Measurements from ENCODE around the gene PTPRE. TPM values are rescaled to one million over a fixed set of nuclear protein-coding genes. Genes with fewer than 3 reads are reported as not detected.

Gene PTPRE
- total RNA-seq, 1 experiment from 2014 or later, result 0.70 TPM

- Histone ChIP-seq H4K91ac (ENCODE audit: insufficient read length, low read depth, low read length) (no peak overlapping the region), H3K79me2 (ENCODE audit: insufficient read depth, low read length) (no peaks in the 10 kb centered on the region), H3K18ac (ENCODE audit: insufficient read length, low read depth, low read length) (no peak overlapping the region), H2BK120ac (ENCODE audit: low read depth, low read length, poor library complexity, severe bottlenecking) (no peak overlapping the region), H4K5ac (ENCODE audit: insufficient read length, low read depth, low read length) (no peak overlapping the region), H3K14ac (ENCODE audit: insufficient read depth, low read length) (no peak overlapping the region), H2BK20ac (ENCODE audit: low read depth, low read length, poor library complexity, severe bottlenecking) (no peak overlapping the region), H3K79me1 (ENCODE audit: insufficient read depth, low read depth, low read length, poor library complexity, severe bottlenecking) (no peaks in the 10 kb centered on the region), H3K27ac (ENCODE audit: insufficient read length, low read depth, low read length) (no peak overlapping the region), H3K23ac (ENCODE audit: insufficient read length, low read depth, low read length) (no peak overlapping the region), H3K4ac (ENCODE audit: low read depth, low read length) (no peak overlapping the region), H3T11ph (ENCODE audit: low read length) (no peak overlapping the region), H2BK5ac (ENCODE audit: insufficient read length, low read length) (no peak overlapping the region), H3K4me1 (ENCODE audit: insufficient read depth, low read length) (no peaks in the 10 kb centered on the region), H3K4me2 (ENCODE audit: insufficient read depth, insufficient read length, low read length) (no peak overlapping the region), H3K27me3 (ENCODE audit: insufficient read depth, low read length) (no peaks in the 10 kb centered on the region), H3K23me2 (ENCODE audit: insufficient read length, low read depth, low read length, poor library complexity, severe bottlenecking) (no peaks in the 10 kb centered on the region), H2AK5ac (ENCODE audit: insufficient read length, low read length) (no peak overlapping the region), H2BK12ac (ENCODE audit: insufficient read length, low read depth, low read length) (no peak overlapping the region), H2BK15ac (ENCODE audit: low read depth, low read length) (no peak overlapping the region), H3K9ac (ENCODE audit: extremely low read depth, insufficient read length, low read length) (no peak overlapping the region), H2AFZ (ENCODE audit: low read length) (no peak overlapping the region), H3K56ac (ENCODE audit: insufficient read length, low read depth, low read length) (no peak overlapping the region), H4K8ac (replicated peaks; ENCODE audit: insufficient read length, low read depth, low read length) (no peak overlapping the region), H3K9me3 (ENCODE audit: control insufficient read depth, low read depth, low read length) (no peaks in the 10 kb centered on the region), H4K20me1 (ENCODE audit: control insufficient read depth, insufficient read depth, insufficient read length) (no peaks in the 10 kb centered on the region)
- TF ChIP-seq CTCF (conservative IDR thresholded peaks at IDR 0.05), result no peak
- peaks cover 4 to 9% of the 10 kb centered on the region in 2 experiments for H3K4me1 Mint-ChIP-seq
- H3K36me3 Mint-ChIP-seq (ENCODE audit: insufficient read depth in 1 of 3, low read depth in 3 of 3), result no peaks in the 10 kb centered on the region
- WGBS (ENCODE audit: extremely low coverage, insufficient read length, low lambda C conversion rate), result no CpG with 5 or more reads among the region's 7 CpGs
- H3K4me3 Mint-ChIP-seq, result no peak overlapping the region
- no peaks in the 10 kb centered on the region for H3K9me3 Mint-ChIP-seq
- no peak for DNase-seq
- H3K27ac Mint-ChIP-seq, result no peak overlapping the region
- 0 out of 2 replicates have a peak, but pooled peaks cover 3% of the 10 kb centered on the region for H3K27me3 Mint-ChIP-seq (ENCODE audit: low read depth)
These were observed 145.8 kb downstream of the PTPRE start for GRCh38 chr10:128052696-128053095.

Measured in H9 (cell line).